K562 (cell line): Measurements from ENCODE around the gene IL6R.

Experiments used
- CHD1 ChIP-seq: fragments of 200-600 bp; sonication (generic); IDR thresholded peaks from one replicate; pipeline ENCODE4 v1.6.1; 2012; ENCODE audit warnings: mild to moderate bottlenecking, moderate library complexity, low read length, inconsistent platforms
- EHMT2 ChIP-seq: fragments of 450-650 bp; IDR thresholded peaks from 2 replicates; pipeline ENCODE4 v1.6.1; 2018; ENCODE audit warnings: antibody characterized with exemption
- GTF2F1 ChIP-seq: IDR thresholded peaks from 2 replicates; pipeline ENCODE4 v1.6.1; 2011; ENCODE audit warnings: low read depth, low read length, improper control_type of control experiment
- HNRNPUL1 ChIP-seq: fragments of 200-400 bp; formaldehyde crosslinking; IDR thresholded peaks from 2 replicates; pipeline ENCODE4 v1.6.1; 2017; ENCODE audit warnings: low read length
- L3MBTL2 ChIP-seq: fragments of 450-650 bp; IDR thresholded peaks from 2 replicates; pipeline ENCODE4 v1.6.1; 2016; ENCODE audit warnings: mild to moderate bottlenecking, moderate library complexity
- POLR2AphosphoS5 ChIP-seq: IDR thresholded peaks from 2 replicates; pipeline ENCODE4 v1.6.1; 2011; ENCODE audit warnings: mild to moderate bottlenecking, low read depth, low read length, moderate library complexity; ENCODE audit not compliant: control insufficient read depth, insufficient read depth
- PREB ChIP-seq: sonication (generic); formaldehyde crosslinking; IDR thresholded peaks from 2 replicates; pipeline ENCODE4 v1.8.1; 2023; ENCODE audit warnings: mild to moderate bottlenecking, missing genetic modification reagents
- SMC3 ChIP-seq: conservative IDR thresholded peaks from 2 replicates; pipeline ENCODE4 v1.6.1; 2011; ENCODE audit warnings: low read depth, low read length, improper control_type of control experiment; ENCODE audit not compliant: insufficient read depth
- SNRNP70 ChIP-seq: fragments of 200-400 bp; formaldehyde crosslinking; optimal IDR thresholded peaks from 2 replicates; pipeline ENCODE3; 2017; ENCODE audit warnings: low read depth, low read length
- SRSF9 ChIP-seq: fragments of 200-400 bp; formaldehyde crosslinking; IDR thresholded peaks from 2 replicates; pipeline ENCODE4 v1.6.1; 2017; ENCODE audit warnings: low read depth, low read length, borderline replicate concordance
- STAT5B ChIP-seq: fragments of 250-450 bp; sonication (Bioruptor Pico); IDR thresholded peaks from 2 replicates; pipeline ENCODE4 v1.8.0; 2021; ENCODE audit warnings: mild to moderate bottlenecking, inconsistent platforms
- TOE1 ChIP-seq, 2 experiments: fragments of 450-650 bp in 1 of 2; sonication (generic) in 1 of 2; formaldehyde crosslinking in 1 of 2; IDR thresholded peaks; 2 replicates each; pipeline versions ENCODE4 v1.7.1 to v1.8.0; 2016 to 2022; ENCODE audit warnings: borderline replicate concordance in 2 of 2, mild to moderate bottlenecking in 2 of 2, antibody characterized with exemption in 1 of 2, inconsistent platforms in 1 of 2, low read depth in 1 of 2, missing genetic modification reagents in 1 of 2, moderate library complexity in 1 of 2
- ZNF668 ChIP-seq: fragments of 250-450 bp; sonication (Bioruptor Pico); IDR thresholded peaks from 2 replicates; pipeline ENCODE4 v1.8.0; 2022; ENCODE audit warnings: mild to moderate bottlenecking, inconsistent platforms
- TF ChIP-seq, protein P1 (sequence below), 3 experiments: IDR thresholded peaks in 2 of 3; conservative IDR thresholded peaks in 1 of 3; 2 replicates each; pipeline ENCODE4 v1.5.1; 2011 to 2012; ENCODE audit warnings: low read length in 3 of 3, mild to moderate bottlenecking in 3 of 3, control low read depth in 2 of 3, improper control_type of control experiment in 1 of 3, inconsistent platforms in 1 of 3, low read depth in 1 of 3, mixed read lengths in 1 of 3, moderate library complexity in 1 of 3; ENCODE audit not compliant: insufficient read depth in 2 of 3

- TF ChIP-seq PREB (CRISPR knock-in tag) (no peak), SRSF9 (no peak), EHMT2 (no peak), POLR2AphosphoS5 (no peak), SMC3 (no peak), HNRNPUL1 (no peak), STAT5B (no peak), SNRNP70 (no peak), GTF2F1 (no peak), L3MBTL2 (no peak), CHD1 (no peak), TOE1 (IDR thresholded peaks at IDR 0.05; ENCODE audit: borderline replicate concordance) (no peak), TOE1 (CRISPR knock-in tag; IDR thresholded peaks at IDR 0.05; ENCODE audit: borderline replicate concordance, low read depth) (no peak), ZNF668 (CRISPR knock-in tag) (no peak)
- TF ChIP-seq, protein P1, sequence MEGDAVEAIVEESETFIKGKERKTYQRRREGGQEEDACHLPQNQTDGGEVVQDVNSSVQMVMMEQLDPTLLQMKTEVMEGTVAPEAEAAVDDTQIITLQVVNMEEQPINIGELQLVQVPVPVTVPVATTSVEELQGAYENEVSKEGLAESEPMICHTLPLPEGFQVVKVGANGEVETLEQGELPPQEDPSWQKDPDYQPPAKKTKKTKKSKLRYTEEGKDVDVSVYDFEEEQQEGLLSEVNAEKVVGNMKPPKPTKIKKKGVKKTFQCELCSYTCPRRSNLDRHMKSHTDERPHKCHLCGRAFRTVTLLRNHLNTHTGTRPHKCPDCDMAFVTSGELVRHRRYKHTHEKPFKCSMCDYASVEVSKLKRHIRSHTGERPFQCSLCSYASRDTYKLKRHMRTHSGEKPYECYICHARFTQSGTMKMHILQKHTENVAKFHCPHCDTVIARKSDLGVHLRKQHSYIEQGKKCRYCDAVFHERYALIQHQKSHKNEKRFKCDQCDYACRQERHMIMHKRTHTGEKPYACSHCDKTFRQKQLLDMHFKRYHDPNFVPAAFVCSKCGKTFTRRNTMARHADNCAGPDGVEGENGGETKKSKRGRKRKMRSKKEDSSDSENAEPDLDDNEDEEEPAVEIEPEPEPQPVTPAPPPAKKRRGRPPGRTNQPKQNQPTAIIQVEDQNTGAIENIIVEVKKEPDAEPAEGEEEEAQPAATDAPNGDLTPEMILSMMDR (IDR thresholded peaks at IDR 0.05 in 2 of 3, conservative IDR thresholded peaks at IDR 0.05 in 1 of 3; ENCODE audit: insufficient read depth in 2 of 3, low read depth in 1 of 3, low read length in 3 of 3) = no peak
Measured at GRCh38 chr1:154485910-154486496, 80.9 kb downstream of the IL6R start.
